ENCODE data around the gene KIFBP.

KIFBP gene

DNA sequence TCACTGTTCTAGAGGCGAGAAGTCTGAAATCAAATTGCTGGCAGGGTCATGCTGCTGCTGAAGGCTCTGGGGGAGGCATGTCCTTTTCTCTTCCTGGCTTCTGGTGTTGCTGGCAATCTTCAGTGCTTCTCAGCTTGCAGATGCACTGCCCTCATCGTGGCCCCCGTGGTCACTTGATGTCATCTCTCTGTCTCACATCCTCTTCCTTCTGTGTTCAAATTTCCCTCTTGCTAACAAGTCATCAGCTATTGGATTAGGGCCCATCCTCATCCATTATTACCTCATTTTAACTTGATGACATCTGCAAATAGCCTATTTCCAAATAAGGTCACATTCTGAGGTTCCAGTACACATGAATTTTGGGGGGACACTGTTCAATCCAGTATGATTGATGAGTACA is 62.7 kb downstream of the KIFBP start:
- no peak for DNase-seq (ENCODE audit: low read depth in 2 of 2)

DNA sequence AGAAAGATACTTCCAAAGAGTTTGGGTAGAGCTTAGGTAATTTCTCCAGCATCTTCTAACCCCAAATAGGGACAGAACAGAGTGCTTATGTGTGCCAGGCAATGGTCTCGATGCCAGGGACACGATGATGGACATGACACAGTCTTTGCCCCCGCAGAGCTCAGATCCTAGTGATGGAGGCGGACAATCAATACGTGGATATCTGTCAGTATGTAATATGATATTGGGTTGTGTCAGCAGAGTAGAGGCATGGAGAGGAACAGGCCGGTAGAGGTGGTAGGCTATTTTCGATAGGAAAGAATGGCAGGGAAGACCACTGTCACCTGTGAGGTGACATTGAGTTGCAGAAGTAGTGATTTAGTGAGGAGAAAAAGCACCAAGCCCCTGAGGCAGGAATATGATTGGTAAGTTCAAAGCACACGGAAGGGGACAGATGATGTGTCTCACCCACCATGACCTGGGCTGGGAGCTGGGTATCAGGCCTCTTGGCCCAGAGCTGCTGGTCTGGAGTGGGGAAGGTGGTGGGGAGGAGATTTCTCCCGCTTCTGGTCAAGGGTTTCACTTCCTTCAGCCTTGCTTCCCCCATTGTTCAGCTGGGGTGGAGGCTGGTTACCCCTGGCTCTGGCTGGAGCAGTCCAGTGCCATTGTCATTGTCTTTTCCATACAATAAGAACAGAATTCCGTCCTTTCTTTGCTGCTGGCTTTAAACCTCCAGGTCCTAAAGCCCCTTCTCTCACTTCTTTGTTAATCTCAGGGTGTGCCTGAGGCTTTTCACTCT is 63.3 kb downstream of the KIFBP start:
- DNase-seq (ENCODE audit: low read depth in 2 of 2), result no peak

DNA sequence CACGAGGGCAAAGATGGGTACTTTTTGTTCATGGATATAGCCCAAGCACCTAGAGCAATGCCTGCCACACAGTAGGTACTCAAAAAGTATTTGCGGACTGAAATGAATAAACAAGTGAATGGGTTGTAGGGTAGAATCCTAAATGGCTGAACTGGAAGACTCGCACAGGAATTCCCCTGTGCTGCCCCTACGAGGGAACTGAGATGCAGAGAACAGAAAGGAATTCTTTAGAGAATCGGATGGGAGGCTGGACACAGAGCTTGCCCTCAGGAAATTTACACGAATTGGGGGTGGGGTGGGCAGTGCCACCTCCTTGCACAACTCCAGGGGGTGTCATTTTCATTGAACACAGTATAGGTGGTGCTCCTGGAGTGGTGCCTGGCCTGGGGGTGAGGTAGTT is 64.1 kb downstream of the KIFBP start:
- DNase-seq (ENCODE audit: low read depth in 2 of 2), result no peak

DNA sequence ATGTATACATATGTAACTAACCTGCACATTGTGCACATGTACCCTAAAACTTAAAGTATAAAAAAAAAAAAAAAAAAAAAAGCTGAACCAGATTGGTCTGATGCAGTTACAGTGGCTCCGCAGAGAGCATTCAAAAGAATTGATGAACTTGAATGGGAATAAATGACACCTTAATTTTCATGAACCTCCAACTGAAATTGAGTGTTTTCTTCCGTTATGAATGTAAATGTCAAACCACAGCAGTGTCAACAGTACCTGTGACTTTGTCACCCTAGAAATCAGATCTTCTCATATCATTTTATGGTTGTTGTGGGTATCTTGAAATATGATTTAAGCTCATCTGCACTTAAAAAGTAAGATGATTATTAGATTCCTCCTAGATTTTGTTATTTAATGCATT is 66.6 kb downstream of the KIFBP start:
- DNase-seq (ENCODE audit: low read depth in 2 of 2), result no peak

DNA sequence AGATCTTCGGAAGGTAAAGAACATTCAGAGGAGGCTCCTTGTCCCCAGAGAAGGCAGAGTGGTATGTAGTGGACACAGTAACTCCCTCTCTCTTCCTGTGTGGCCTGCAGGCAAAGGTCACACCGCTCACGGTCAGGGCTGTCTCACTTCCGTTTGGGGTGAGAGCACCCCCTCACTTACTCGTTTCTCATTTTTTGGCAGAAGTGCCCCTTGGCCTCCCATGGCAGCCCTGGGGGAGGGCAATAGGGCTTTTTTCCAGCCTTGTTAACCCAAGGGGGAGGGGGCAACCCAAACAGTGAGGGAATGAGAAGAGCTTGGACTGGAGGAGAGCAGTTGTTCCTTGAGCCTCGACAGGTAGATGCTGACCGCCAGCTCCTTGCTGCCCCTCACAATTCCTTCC is 67.5 kb downstream of the KIFBP start:
- no peak for DNase-seq (ENCODE audit: low read depth in 2 of 2)

DNA sequence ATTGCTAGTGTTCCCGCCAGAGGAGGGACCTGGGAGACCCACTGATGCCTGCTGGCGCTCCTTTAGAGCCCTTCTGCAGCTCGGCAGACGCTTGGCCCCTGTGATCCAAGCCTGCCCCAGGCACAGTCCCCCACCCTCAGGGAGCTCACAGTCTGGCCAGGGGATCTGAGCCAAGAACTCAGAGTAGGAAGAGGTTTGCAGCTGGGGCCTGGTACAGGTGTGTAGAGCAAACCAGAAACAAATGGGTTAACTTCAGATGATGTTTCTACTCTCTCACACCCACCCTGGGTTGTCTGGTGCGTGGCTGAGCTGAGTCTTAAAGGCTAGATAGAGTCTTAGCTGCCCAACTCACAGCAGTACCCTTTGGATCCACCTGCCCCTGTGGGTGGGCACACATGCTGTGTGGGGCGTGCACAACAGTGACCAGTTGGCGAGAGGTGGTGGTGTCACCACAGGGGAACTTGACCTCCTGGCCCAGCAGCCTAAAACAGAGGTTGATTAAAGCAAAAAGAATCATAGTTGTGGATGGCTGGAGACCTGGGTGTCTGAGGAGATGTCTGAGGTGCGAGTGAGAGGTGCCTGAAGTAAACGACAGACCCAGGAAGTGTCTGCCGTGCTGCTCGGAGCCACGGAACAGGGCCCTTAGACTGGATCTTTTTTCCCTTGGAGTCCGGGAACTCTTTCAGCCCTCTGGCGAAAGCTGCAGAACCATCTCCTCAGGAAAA is 68.1 kb downstream of the KIFBP start:
- DNase-seq (ENCODE audit: low read depth in 2 of 2), result no peak

DNA sequence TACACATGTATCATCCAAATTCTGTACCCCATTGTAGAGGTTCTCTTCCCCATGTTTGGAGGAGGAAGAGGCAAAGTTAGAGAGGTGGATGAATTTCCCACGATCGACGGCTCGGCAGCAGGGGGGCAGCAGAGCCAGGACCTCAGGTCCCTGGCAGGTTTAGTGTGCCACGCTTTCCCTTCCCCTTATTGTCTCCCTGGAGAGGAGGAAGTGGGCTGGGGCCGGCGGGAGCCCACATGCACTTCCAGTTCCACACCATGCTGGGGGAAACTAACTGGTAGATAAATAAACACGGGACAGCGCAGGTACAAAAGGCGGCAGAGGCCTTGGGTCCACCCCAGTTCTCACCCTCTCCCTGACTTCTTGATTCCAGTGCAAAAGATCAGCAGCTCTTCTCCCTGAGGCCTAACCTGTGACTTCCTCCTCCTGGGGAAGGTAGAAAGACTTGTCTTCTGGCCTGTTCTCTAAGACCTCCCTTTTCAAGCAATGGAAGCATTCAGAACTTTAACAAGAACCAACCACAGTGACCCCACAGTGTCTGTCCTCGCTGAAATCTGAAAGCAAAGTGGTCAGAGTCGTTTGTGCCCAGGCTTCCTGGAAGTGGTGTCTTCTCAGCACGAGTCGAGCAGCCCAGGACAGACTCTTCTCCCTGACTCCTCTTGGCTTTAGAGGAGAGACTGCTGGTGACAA is 68.8 kb downstream of the KIFBP start:
- no peak for DNase-seq (ENCODE audit: low read depth in 2 of 2)

DNA sequence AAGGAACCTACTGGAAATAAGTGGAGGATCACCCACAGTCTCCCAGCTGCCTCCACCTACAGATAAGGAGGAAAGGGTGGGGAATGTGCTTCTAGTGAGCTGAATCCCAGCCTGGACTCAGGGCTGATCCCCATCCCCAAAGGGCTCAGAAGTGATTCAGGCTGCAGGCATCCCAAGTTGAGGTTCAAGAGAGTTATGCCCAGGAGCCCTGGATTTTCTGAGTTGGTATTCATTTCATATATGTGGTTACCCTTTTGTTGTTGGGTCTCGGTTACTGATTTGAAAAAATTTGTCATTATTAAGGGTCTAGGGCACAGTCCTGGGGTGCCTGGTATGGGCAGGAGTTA is 69.3 kb downstream of the KIFBP start:
- no peak for DNase-seq (ENCODE audit: low read depth in 2 of 2)

DNA sequence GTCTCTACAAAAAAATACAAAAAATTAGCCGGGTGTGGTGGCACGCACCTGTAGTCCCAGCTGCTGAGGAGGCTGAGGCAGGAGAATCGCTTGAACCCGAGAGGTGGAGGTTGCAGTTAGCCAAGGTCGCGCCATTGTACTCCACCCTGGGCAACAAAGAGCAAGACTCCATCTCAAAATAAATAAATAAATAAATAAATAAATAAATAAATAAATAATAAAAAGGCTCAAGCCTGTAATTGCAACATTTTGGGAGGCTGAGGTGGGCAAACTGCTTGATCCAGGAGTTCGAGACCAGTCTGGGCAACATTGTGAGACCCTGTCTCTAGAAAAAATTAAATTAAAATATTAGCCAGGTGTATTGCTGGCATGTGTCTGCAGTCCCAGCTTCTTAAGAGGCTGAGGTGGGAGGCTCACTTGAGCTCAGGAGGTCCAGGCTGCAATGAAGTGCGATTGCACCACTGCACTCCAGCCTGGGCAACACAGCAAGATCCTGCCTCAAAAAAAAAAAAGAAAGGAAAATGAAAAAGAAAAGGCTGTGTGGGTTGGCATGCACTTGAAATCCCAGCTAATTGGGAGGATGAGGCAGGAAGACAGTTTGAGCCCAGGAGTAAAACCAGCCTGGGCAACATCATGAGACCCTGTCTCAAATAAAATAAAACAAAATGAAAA is 71.7 kb downstream of the KIFBP start:
- DNase-seq (ENCODE audit: low read depth in 2 of 2), result no peak

DNA sequence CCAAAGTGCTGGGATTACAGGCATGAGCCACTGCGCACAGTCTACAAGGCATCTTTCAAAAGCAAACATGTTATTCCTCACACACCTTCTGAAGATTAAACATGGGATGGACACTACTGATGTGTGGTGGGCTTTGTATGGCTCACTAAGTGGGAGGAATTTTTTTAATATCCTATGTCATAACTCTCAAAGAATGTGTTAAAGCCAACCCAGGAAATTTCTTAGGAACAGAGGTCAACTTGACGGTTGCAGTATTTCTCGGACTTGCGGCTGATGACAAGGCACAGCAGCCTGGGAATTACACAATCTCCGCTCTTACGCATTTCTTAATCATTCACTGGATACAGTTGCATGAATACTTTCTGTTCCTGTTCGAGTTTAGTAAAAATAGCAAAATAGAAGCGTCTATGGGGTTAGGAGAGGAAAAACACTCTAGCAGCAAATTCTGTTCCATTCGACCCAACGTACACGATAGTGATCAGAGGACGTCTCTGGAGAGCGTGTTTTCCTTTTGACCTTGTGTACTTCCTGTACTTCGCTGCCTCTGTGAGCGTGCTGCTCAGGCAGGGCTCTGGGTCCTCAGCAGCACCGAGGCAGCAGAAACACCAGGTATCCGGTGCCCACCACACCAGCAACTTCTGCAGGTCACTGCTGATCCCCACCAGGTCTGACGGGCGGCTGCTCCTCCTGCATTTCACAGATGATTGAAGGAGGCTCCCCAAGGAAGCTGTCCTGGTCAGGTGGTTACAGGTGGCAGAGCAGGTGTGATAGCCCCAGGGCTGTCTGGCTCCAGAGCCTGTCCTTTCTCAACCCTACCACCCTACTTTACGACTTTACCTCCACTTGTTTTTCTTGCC is 72.9 kb downstream of the KIFBP start:
- no peak for DNase-seq (ENCODE audit: low read depth in 2 of 2)

DNA sequence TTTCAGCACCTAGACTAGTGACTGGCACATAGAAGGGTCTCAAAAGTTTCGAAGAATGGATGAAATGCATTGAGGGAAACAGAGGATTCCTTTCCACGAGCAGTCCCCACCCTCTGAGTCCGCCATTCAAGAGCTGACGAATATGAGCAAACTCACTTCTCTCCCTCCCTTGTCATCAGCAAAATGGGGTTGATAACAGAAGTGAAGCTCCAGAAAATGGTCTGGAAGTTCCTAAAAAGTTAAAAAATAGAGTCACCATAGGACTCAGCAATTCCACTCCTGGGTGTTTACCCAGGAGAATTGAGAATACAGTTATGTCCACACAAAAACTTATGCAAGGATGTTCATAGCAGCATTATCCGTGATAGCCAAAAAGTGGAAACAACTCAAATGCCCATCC is 74.3 kb downstream of the KIFBP start:
- DNase-seq (ENCODE audit: low read depth in 2 of 2), result no peak

DNA sequence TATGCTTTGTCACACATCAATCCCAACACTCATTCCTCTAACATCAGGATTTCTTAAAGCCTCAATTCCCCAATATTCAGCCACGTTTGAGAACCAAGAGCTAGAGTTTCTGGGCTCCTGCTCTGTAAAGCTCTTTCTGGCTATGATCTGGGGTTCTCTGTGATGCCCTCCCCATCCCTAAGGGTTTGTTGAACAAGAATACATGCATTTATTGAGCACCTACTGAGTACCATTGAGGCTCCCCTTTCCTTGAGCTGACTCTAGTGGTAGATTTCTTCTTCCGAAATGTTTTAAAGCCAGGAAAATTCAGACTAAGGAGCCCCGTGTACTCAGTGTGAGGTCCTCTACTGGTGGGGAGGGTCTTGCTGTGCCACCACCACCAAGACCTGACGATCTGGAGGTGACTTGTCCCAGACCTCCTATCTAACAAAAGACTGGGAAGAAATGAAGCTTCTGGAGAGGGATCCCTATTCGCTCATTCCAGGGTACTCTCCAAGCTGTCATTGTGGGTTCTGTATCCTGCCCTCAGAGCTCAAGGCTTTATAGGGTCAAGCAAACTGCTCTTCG is 76.2 kb downstream of the KIFBP start:
- DNase-seq (ENCODE audit: low read depth in 2 of 2), result no peak

DNA sequence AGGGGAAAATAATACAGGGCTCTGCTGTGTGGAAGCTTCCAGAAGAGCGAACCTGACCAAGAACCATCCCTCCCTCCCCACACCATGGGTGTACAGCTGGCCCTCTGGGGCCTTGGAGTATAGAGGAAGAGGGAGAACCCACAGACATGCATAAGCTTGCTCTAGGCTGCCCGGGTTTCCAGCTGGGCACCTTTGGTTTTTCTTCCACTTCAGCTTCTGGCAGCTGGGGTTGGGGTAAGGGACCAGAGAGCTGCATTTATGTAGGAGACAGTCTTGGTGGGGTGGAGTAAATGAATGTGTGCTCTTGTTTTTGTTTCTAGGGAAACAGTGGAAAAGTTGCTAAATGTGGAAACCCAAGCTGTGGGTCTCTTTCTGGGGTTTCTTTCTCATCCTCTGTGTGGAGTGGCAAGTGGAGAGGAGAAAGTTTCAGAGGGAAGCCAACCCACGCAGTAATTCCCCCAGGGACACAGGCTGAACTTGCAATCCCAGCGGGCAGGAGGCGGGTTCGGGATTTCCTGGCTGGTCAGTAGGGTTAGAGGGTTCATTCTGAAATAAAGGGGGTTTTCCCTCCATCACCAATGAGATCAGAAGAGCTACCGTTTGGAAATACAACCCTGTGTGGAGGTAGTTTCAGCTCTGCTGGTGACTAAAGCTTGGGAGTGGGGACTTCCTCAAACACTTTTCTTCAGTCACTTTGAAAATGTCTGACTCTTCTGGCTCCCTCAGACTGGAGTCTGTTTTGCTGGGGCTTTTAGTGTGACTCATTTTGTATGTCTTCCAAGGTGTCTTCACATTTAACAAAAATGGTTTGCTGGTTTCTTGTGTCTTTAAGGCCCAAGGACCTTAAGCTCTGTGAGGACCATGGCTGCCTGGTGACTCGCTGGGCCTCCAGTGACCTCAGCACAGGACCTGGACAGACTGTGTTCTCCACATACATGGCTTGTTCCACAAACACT is 77.1 kb downstream of the KIFBP start:
- DNase-seq (ENCODE audit: low read depth in 2 of 2), result no peak

Measured in stimulated activated CD8-positive, alpha-beta memory T cell treated with anti-CD3 and anti-CD28 coated beads, Interleukin-7, amount 100 ng/mL, for 1 hour (primary cell).